K562 (cell line): Measurements from ENCODE around the gene LYST. TPM values are rescaled to one million over a fixed set of nuclear protein-coding genes. Genes with fewer than 3 reads are reported as not detected.

ENCODE experiments used
- ATAC-seq: fragments of 200-7000 bp; cut with Tn5 transposase; 3 replicates; pipeline ENCODE4 v1.9.1; 2020; ENCODE audit warnings: moderate library complexity
- BruUV-seq: library from RNA; stranded (reverse); fragments of 400-500 nt; replicated peaks from 2 replicates; lab custom pipeline; 2021; lab: Mats Ljungman, UMichigan
- CTCF ChIA-PET: fragments of 300-600 bp; formaldehyde crosslinking; extraction: SDS; loops from one replicate; lab custom pipeline; 2021; ENCODE audit warnings: low intra/inter-chr PET ratio; lab: Yijun Ruan, JAX
- POLR2A ChIA-PET: fragments of 300-600, 350-650 bp; sonication (Branson Sonifier 250); formaldehyde crosslinking; extraction: SDS; loops from one replicate; lab custom pipeline; 2021; ENCODE audit warnings: antibody characterized with exemption, inconsistent platforms; lab: Yijun Ruan, JAX
- DNase-seq, 4 experiments: peaks; one replicate each; pipeline versions ENCODE4 v3.0.0 to v3.0.0-alpha.2; 2011 to 2018; ENCODE audit warnings: low spot score in 3 of 4, mixed read lengths in 3 of 4; ENCODE audit errors: extremely low read depth in 1 of 4
- FAIRE-seq: peaks from 2 replicates; lab custom pipeline; 2011; peaks lifted over from hg19 to GRCh38; lab: Jason Lieb, UNC
- H2AFZ ChIP-seq: 2 replicates; pipeline ENCODE4 v1.6.0; 2011; ENCODE audit warnings: low read depth, low read length, control low read depth, inconsistent platforms
- H3K27ac ChIP-seq: fragments of 200-600 bp; 3 replicates; pipeline ENCODE4 v1.8.0; 2011; ENCODE audit warnings: low read depth, mild to moderate bottlenecking, control low read depth, inconsistent platforms, low read length, moderate library complexity, mixed read lengths; ENCODE audit errors: extremely low read depth
- H3K27me3 ChIP-seq, 2 experiments: fragments of 300-600 bp in 1 of 2; 2 replicates in 1 of 2; 3 replicates in 1 of 2; pipeline versions ENCODE4 v1.6.0 to v1.8.0; 2011; ENCODE audit warnings: inconsistent platforms in 2 of 2, low read length in 2 of 2, mild to moderate bottlenecking in 1 of 2, mixed read lengths in 1 of 2, moderate library complexity in 1 of 2; ENCODE audit not compliant: control insufficient read depth in 2 of 2, insufficient read depth in 2 of 2
- H3K36me3 ChIP-seq: fragments of 300-600 bp; 3 replicates; pipeline ENCODE4 v1.8.0; 2011; ENCODE audit warnings: mild to moderate bottlenecking, low read length, inconsistent platforms; ENCODE audit not compliant: control insufficient read depth, insufficient read depth
- H3K4me1 ChIP-seq, 2 experiments: fragments of 200-600 bp in 1 of 2; replicated peaks in 1 of 2; 2 replicates in 1 of 2; 3 replicates in 1 of 2; pipeline versions ENCODE4 v1.5.1 to v1.8.0; 2011; ENCODE audit warnings: inconsistent platforms in 2 of 2, low read length in 2 of 2, mild to moderate bottlenecking in 1 of 2, mixed read lengths in 1 of 2, moderate library complexity in 1 of 2; ENCODE audit not compliant: control insufficient read depth in 2 of 2, insufficient read depth in 2 of 2
- H3K4me2 ChIP-seq: 2 replicates; pipeline ENCODE4 v1.6.1; 2011; ENCODE audit warnings: low read length, control low read depth, inconsistent platforms, mixed read lengths; ENCODE audit not compliant: insufficient read depth
- H3K4me3 ChIP-seq: fragments of 200-600 bp; sonication (generic), shearing (Covaris generic); 2 replicates; pipeline ENCODE4 v1.5.1; 2016; ENCODE audit warnings: control low read depth, inconsistent platforms
- H3K79me2 ChIP-seq: fragments of 200-600 bp; 3 replicates; pipeline ENCODE4 v1.8.0; 2011; ENCODE audit warnings: low read length, inconsistent platforms; ENCODE audit not compliant: control insufficient read depth, insufficient read depth
- H3K9ac ChIP-seq, 2 experiments: 2 replicates each; pipeline versions ENCODE4 v1.6.0 to v1.6.1; 2011; ENCODE audit warnings: low read depth in 2 of 2, low read length in 2 of 2, control low read depth in 1 of 2, inconsistent platforms in 1 of 2, mild to moderate bottlenecking in 1 of 2, mixed read lengths in 1 of 2; ENCODE audit not compliant: insufficient read depth in 1 of 2
- H3K9me1 ChIP-seq: one replicate; pipeline ENCODE4 v1.6.0; 2011; ENCODE audit warnings: inconsistent platforms, mild to moderate bottlenecking, low read length, moderate library complexity; ENCODE audit not compliant: control insufficient read depth, insufficient read depth
- H3K9me3 ChIP-seq: replicated peaks from 2 replicates; pipeline ENCODE4 v1.5.1; 2011; ENCODE audit warnings: low read depth, low read length, inconsistent platforms; ENCODE audit not compliant: control insufficient read depth, insufficient read depth
- H4K20me1 ChIP-seq: replicated peaks from 2 replicates; pipeline ENCODE4 v1.6.1; 2011; ENCODE audit warnings: low read length, inconsistent platforms, mixed read lengths; ENCODE audit not compliant: control insufficient read depth, insufficient read depth
- DLX4 ChIP-seq: fragments of 250-450 bp; sonication (Bioruptor Pico); IDR thresholded peaks from 2 replicates; pipeline ENCODE4 v1.6.1; 2021; ENCODE audit warnings: mild to moderate bottlenecking
- EHMT2 ChIP-seq: fragments of 450-650 bp; IDR thresholded peaks from 2 replicates; pipeline ENCODE4 v1.6.1; 2018; ENCODE audit warnings: antibody characterized with exemption
- IRF2 ChIP-seq: sonication (generic); formaldehyde crosslinking; IDR thresholded peaks from 2 replicates; pipeline ENCODE4 v1.8.1; 2022; ENCODE audit warnings: mild to moderate bottlenecking, missing genetic modification reagents
- MYC ChIP-seq, 2 experiments: fragments of 250-450 bp in 1 of 2; sonication (Bioruptor Pico) in 1 of 2; IDR thresholded peaks; 2 replicates each; pipeline versions ENCODE4 v1.5.1 to v1.6.1; 2012 to 2021; ENCODE audit warnings: low read depth in 2 of 2, borderline replicate concordance in 1 of 2, improper control_type of control experiment in 1 of 2, low read length in 1 of 2, mild to moderate bottlenecking in 1 of 2, moderate library complexity in 1 of 2
- NUFIP1 ChIP-seq: fragments of 450-650 bp; IDR thresholded peaks from 2 replicates; pipeline ENCODE4 v1.6.1; 2018; ENCODE audit not compliant: partially characterized antibody
- PHF8 ChIP-seq: fragments of 200-600 bp; sonication (generic); IDR thresholded peaks from 2 replicates; pipeline ENCODE4 v1.6.1; 2012; ENCODE audit warnings: mixed run types, mild to moderate bottlenecking, inconsistent platforms, low read length, moderate library complexity, borderline replicate concordance
- PTTG1 ChIP-seq: fragments of 450-650 bp; IDR thresholded peaks from 2 replicates; pipeline ENCODE4 v1.6.1; 2016; ENCODE audit warnings: low read depth, mild to moderate bottlenecking, missing genetic modification characterization, missing compliant biosample characterization
- RBM39 ChIP-seq: fragments of 200-400 bp; formaldehyde crosslinking; optimal IDR thresholded peaks from 2 replicates; pipeline ENCODE3; 2018; ENCODE audit warnings: low read depth, low read length
- RUNX1 ChIP-seq: sonication (generic); IDR thresholded peaks from 2 replicates; pipeline ENCODE4 v1.6.1; 2016; ENCODE audit warnings: antibody characterized with exemption, low read depth
- TAL1 ChIP-seq: fragments of 450-650 bp; IDR thresholded peaks from 2 replicates; pipeline ENCODE4 v1.6.1; 2016; ENCODE audit warnings: mild to moderate bottlenecking
- TEAD1 ChIP-seq, 2 experiments: fragments of 450-650 bp in 1 of 2; sonication (generic) in 1 of 2; formaldehyde crosslinking; IDR thresholded peaks; 2 replicates each; pipeline versions ENCODE4 v1.4.0 to v1.8.0; 2020 to 2022; ENCODE audit warnings: mild to moderate bottlenecking in 2 of 2, missing genetic modification reagents in 1 of 2
- U2AF1 ChIP-seq: fragments of 200-400 bp; formaldehyde crosslinking; optimal IDR thresholded peaks from 2 replicates; pipeline ENCODE3; 2017; ENCODE audit warnings: mild to moderate bottlenecking, low read depth, low read length, moderate library complexity
- ZNF239 ChIP-seq: fragments of 250-450 bp; sonication (Bioruptor Pico); IDR thresholded peaks from 2 replicates; pipeline ENCODE4 v1.4.0; 2020; ENCODE audit warnings: mild to moderate bottlenecking
- ZNF830 ChIP-seq: fragments of 250-450 bp; sonication (Bioruptor Pico); IDR thresholded peaks from 2 replicates; pipeline ENCODE4 v1.5.0; 2021; ENCODE audit warnings: mild to moderate bottlenecking
- WGBS: fragments of 100-300 bp; shearing (Covaris generic); methylation state at CpG from one replicate; pipeline ENCODE4 v1.1.6; 2016; ENCODE audit warnings: low coverage, mixed read lengths; ENCODE audit not compliant: insufficient coverage; ENCODE audit errors: missing lambda C conversion rate; 5-methylcytosine and 5-hydroxymethylcytosine counted together
- in situ Hi-C: fragments of 300-500 bp; cut with MboI; formaldehyde crosslinking; loops from 4 replicates; pipeline ENCODE4 v1.15.0; 2018; ENCODE audit warnings: inconsistent platforms, mixed read lengths
- intact Hi-C: fragments of 100-400 bp; cut with micrococcal nuclease; formaldehyde crosslinking; loops from 2 replicates; pipeline ENCODE4 v1.14.2; 2022
- polyA plus RNA-seq, 8 experiments: library from polyadenylated mRNA; depleted of rRNA in 4 of 8; stranded (reverse) in 5 of 8; unstranded in 3 of 8; fragments of >200 nt; fragmentation: Nextera tagmentation in 2 of 8; fragmentation: Illumina TruSeq in 1 of 8; extraction: Ambion mirVana in 2 of 8; extraction: Trizol in 1 of 8; gene quantifications; 2 replicates each; pipeline versions ENCODE4 v1.2.1 to v1.2.3, GENCODE V29; 2011 to 2014; ENCODE audit warnings: inconsistent platforms in 1 of 8, missing spikeins in 1 of 8
- total RNA-seq, 7 experiments: library from RNA; depleted of rRNA in 6 of 7; stranded (reverse); fragments of >200 nt in 6 of 7; fragmentation: Illumina TruSeq in 2 of 7; extraction: Trizol in 2 of 7; gene quantifications; 2 replicates each; pipeline versions ENCODE4 v1.2.1 to v1.2.3, GENCODE V29; 2011 to 2021; ENCODE audit warnings: low replicate concordance in 1 of 7

Gene LYST
- total and polyA plus RNA-seq, 9 of the 15 experiments (the other 6 are each of a cell fraction or from before 2014, with no cell fraction given) = 0.73 to 2.4 (median 1.4) TPM

GRCh38 chr1:235661568-235661967, 205.1 kb downstream of the LYST start:
- Histone ChIP-seq H3K27me3 (peaks cover 14 to 15% of the 10 kb centered on the region in 2 experiments), H3K9ac (no peak overlapping the region), H3K79me2 (no peaks in the 10 kb centered on the region), H2AFZ (no peak overlapping the region), H3K9me3 (no peaks in the 10 kb centered on the region)
- in situ Hi-C loops = no loop called here
- no TSS peak for BruUV-seq
- no peak for ATAC-seq
- TF ChIP-seq TAL1 (no peak), PTTG1 (tag) (no peak), NUFIP1 (no peak), ZNF830 (no peak), TEAD1 (CRISPR knock-in tag; IDR thresholded peaks at IDR 0.05) (no peak), PHF8 (no peak), RUNX1 (no peak), ZNF239 (CRISPR knock-in tag) (no peak), MYC (IDR thresholded peaks at IDR 0.05; ENCODE audit: low read depth, low read length) (no peak), MYC (CRISPR knock-in tag; IDR thresholded peaks at IDR 0.05; ENCODE audit: borderline replicate concordance, low read depth) (no peak), DLX4 (no peak), EHMT2 (no peak), RBM39 (no peak), U2AF1 (no peak), IRF2 (CRISPR knock-in tag) (no peak)
- TF ChIP-seq, all 486 proteins: peak for 0
- H3K4me3 ChIP-seq = no peak overlapping the region
- H3K4me1 ChIP-seq = no peaks in the 10 kb centered on the region
- ChIA-PET CTCF (no interaction called here), POLR2A (interaction anchor here (0.7 kb wide), 1 partner anchor 20 kb away, joined by 3 read pairs; no protein-coding TSS in a partner anchor)
- FAIRE-seq = no peak
- DNase-seq = no peak
- WGBS = 3% methylated on average over 2 of the region's 2 CpGs
- no peaks in the 10 kb centered on the region for H4K20me1 ChIP-seq
- intact Hi-C loops = no loop called here
- no peak overlapping the region for H3K27ac ChIP-seq
- H3K4me2 ChIP-seq = no peak overlapping the region
- H3K36me3 ChIP-seq = no peaks in the 10 kb centered on the region
- no peaks in the 10 kb centered on the region for H3K9me1 ChIP-seq
